ENCODE results near the gene KRT75.

- TF ChIP-seq CTCF (IDR thresholded peaks at IDR 0.05) (no peak), POLR2A (IDR thresholded peaks at IDR 0.05) (no peak)
Measured at GRCh38 chr12:52446367-52447045, 12.3 kb upstream of the KRT75 start.
